ENCODE measurements around the gene TIMM29. TPM values are rescaled to one million over a fixed set of nuclear protein-coding genes. Genes with fewer than 3 reads are reported as not detected.

Gene TIMM29
- total and polyA plus RNA-seq, 9 of the 15 experiments (the other 6 are each of a cell fraction or from before 2014, with no cell fraction given), result 2.4 to 29.4 (median 16.3) TPM

- no peak for TF ChIP-seq TCF7 (IDR thresholded peaks at IDR 0.05; ENCODE audit: borderline replicate concordance)
- TF ChIP-seq FOXP1 (CRISPR knock-in tag; IDR thresholded peaks at IDR 0.05), result no peak
- TF ChIP-seq BHLHE40 (IDR thresholded peaks at IDR 0.05; ENCODE audit: low read length), result no peak
- no peak for TF ChIP-seq ZNF143 (CRISPR knock-in tag; IDR thresholded peaks at IDR 0.05)
- peak; percentile 97 for TF ChIP-seq ADNP (tag; IDR thresholded peaks at IDR 0.05)
- no peak for TF ChIP-seq ILK (tag; IDR thresholded peaks at IDR 0.05; ENCODE audit: borderline replicate concordance, low read depth)
- TF ChIP-seq TRIM24 (IDR thresholded peaks at IDR 0.05), result no peak
- no peak for TF ChIP-seq SMAD3 (CRISPR knock-in tag; conservative IDR thresholded peaks at IDR 0.05)
- no peak for TF ChIP-seq SMARCA4 (IDR thresholded peaks at IDR 0.05)
- 0 out of 2 replicates have a peak, but pooled peaks have one; percentile 33 for TF ChIP-seq FOXP4 (CRISPR knock-in tag; IDR thresholded peaks at IDR 0.05; ENCODE audit: borderline replicate concordance)
- no peak for TF ChIP-seq ZNF436 (CRISPR knock-in tag; IDR thresholded peaks at IDR 0.05)
- no peak for TF ChIP-seq SNAPC5 (CRISPR knock-in tag; IDR thresholded peaks at IDR 0.05)
- no peak for TF ChIP-seq ETV6 (IDR thresholded peaks at IDR 0.05; ENCODE audit: borderline replicate concordance in 1 of 2, low read depth in 2 of 2, low read length in 1 of 2)
- no peak for TF ChIP-seq ETV6 (CRISPR knock-in tag; IDR thresholded peaks at IDR 0.05; ENCODE audit: borderline replicate concordance)
- no peak for TF ChIP-seq KAT7 (CRISPR knock-in tag; IDR thresholded peaks at IDR 0.05; ENCODE audit: borderline replicate concordance)
- no peak for TF ChIP-seq ZBED1 (IDR thresholded peaks at IDR 0.05)
- no peak for TF ChIP-seq CHD1 (IDR thresholded peaks at IDR 0.05; ENCODE audit: low read length)
- TF ChIP-seq KHSRP (IDR thresholded peaks at IDR 0.05), result no peak
- no peak for TF ChIP-seq XRCC4 (IDR thresholded peaks at IDR 0.05; ENCODE audit: extremely low read depth, insufficient read depth, insufficient read length)
- no peak for TF ChIP-seq RBM34 (IDR thresholded peaks at IDR 0.05; ENCODE audit: borderline replicate concordance, insufficient read depth, low read length)
- TF ChIP-seq RCOR1 (IDR thresholded peaks at IDR 0.05; ENCODE audit: borderline replicate concordance in 1 of 2, low read depth in 2 of 2, low read length in 2 of 2), result peak in 1 of 2 experiments; percentile 90; a peak in 2 of 4 replicates
- TF ChIP-seq TFAP4 (CRISPR knock-in tag; IDR thresholded peaks at IDR 0.05; ENCODE audit: borderline replicate concordance), result 0 out of 2 replicates have a peak, but pooled peaks have one; percentile 12
- no peak for TF ChIP-seq ZNF431 (CRISPR knock-in tag; IDR thresholded peaks at IDR 0.05)
- TF ChIP-seq TGIF2 (CRISPR knock-in tag; IDR thresholded peaks at IDR 0.05), result no peak
- no peak for TF ChIP-seq ZFX (CRISPR knock-in tag; IDR thresholded peaks at IDR 0.05)
- TF ChIP-seq ETS1 (conservative IDR thresholded peaks at IDR 0.05; ENCODE audit: control insufficient read depth, low read depth, low read length), result no peak
- TF ChIP-seq RBM39 (optimal IDR thresholded peaks at IDR 0.05; ENCODE audit: low read depth, low read length), result no peak
These were observed 20.1 kb upstream of the TIMM29 start (continued) for GRCh38 chr19:10908380-10908960.

All from K562 (cell line).